ENCODE results near the gene MAPRE2.

The MAPRE2 gene

DNA sequence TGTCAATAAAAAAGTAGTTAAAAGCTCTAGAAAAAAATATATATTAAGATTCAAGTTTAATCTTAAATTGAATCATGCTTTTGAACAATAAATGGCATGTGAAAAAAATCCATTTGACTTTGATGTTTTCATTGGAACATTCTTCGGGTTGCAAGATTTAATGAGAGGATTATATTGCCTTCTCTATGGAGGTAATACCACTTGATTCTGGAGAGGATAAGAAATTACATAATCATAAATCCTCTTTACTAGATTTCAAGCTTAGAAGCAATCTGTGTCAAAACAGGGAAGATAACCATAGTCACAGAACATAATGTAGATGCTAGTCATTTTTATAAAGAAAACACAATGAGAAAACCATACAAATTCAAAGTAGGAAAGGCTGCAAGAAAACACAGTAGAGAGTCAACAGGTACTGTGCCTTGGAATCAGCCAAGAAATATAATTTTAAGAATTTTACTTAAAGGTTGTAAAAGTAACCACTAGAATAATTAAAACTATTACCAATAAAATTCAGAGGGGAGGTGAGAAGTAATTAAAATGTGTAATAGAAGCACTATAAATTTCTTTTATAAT lies 18.7 kb upstream of the MAPRE2 start:
- no peak overlapping the region for H2AFZ ChIP-seq (ENCODE audit: low read depth)
- TF ChIP-seq, protein P1, sequence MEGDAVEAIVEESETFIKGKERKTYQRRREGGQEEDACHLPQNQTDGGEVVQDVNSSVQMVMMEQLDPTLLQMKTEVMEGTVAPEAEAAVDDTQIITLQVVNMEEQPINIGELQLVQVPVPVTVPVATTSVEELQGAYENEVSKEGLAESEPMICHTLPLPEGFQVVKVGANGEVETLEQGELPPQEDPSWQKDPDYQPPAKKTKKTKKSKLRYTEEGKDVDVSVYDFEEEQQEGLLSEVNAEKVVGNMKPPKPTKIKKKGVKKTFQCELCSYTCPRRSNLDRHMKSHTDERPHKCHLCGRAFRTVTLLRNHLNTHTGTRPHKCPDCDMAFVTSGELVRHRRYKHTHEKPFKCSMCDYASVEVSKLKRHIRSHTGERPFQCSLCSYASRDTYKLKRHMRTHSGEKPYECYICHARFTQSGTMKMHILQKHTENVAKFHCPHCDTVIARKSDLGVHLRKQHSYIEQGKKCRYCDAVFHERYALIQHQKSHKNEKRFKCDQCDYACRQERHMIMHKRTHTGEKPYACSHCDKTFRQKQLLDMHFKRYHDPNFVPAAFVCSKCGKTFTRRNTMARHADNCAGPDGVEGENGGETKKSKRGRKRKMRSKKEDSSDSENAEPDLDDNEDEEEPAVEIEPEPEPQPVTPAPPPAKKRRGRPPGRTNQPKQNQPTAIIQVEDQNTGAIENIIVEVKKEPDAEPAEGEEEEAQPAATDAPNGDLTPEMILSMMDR (conservative IDR thresholded peaks at IDR 0.05; ENCODE audit: low read depth, low read length): no peak
- no peak overlapping the region for H3K4me2 ChIP-seq
- no peaks in the 10 kb centered on the region for H4K20me1 ChIP-seq (ENCODE audit: insufficient read depth)
- H3K36me3 ChIP-seq (ENCODE audit: insufficient read depth): no peaks in the 10 kb centered on the region; the same call in 1 of the 2 replicates
- no peak overlapping the region for H3K4me3 ChIP-seq (IDR thresholded peaks at IDR 0.05; ENCODE audit: insufficient read depth, low read depth, low read length)
- no peaks in the 10 kb centered on the region for H3K4me1 ChIP-seq (ENCODE audit: low read depth, poor library complexity, severe bottlenecking)
- H3K9ac ChIP-seq: no peak overlapping the region
- no peaks in the 10 kb centered on the region for H3K27me3 ChIP-seq (ENCODE audit: insufficient read depth, low read depth)
- H3K79me2 ChIP-seq (ENCODE audit: insufficient read depth, low read depth): no peaks in the 10 kb centered on the region
- H3K27ac ChIP-seq: no peak overlapping the region

DNA sequence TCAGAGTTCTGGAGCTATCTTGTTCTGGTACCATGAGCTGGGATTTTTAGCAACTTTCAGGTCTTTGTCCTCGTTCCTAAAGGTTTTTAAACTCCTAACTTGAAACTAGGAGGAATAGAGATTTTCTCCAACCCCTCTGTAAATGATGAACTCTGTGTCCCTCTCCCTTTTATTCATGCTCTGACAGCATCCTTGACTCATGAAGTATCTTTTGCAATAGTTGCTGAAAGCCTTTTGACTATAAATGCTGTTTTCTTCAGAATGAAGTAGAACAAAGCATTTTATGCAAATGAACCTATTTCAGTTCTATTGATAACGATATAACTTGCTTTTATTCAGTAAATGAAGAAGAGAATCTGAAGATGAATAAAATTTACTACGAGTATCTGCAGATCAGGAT lies 17.0 kb upstream of the MAPRE2 start:
- H3K9ac ChIP-seq: no peak overlapping the region
- H3K4me1 ChIP-seq (ENCODE audit: low read depth, poor library complexity, severe bottlenecking): peaks cover 2% of the 10 kb centered on the region
- H3K27ac ChIP-seq: no peak overlapping the region
- no peak overlapping the region for H2AFZ ChIP-seq (ENCODE audit: low read depth)
- TF ChIP-seq, protein P1 (conservative IDR thresholded peaks at IDR 0.05; ENCODE audit: low read depth, low read length): no peak
- no peaks in the 10 kb centered on the region for H3K79me2 ChIP-seq (ENCODE audit: insufficient read depth, low read depth)
- no peaks in the 10 kb centered on the region for H3K27me3 ChIP-seq (ENCODE audit: insufficient read depth, low read depth)
- no peak overlapping the region for H3K4me3 ChIP-seq (IDR thresholded peaks at IDR 0.05; ENCODE audit: insufficient read depth, low read depth, low read length)
- no peaks in the 10 kb centered on the region; the same call in 1 of the 2 replicates for H3K36me3 ChIP-seq (ENCODE audit: insufficient read depth)
- no peaks in the 10 kb centered on the region for H4K20me1 ChIP-seq (ENCODE audit: insufficient read depth)
- H3K4me2 ChIP-seq: no peak overlapping the region

DNA sequence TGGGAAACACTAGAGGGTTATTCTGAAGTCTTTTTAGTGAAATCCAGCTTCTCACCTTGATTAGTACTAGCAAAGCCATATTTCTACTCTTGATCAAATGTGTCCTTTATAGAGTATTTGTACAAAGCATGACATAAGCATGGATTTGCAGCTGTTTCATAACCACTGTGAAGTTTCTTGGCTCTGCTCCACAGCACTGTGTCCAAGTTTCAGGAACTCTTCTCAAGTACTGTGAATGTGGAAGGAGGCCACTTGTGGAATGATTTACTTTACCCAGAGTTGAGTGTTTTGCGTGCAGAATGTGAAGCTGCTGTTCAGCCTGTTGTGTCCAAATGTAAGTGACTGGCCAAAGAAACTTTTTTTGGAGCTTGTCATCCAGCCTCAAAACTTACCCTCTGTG lies 16.2 kb upstream of the MAPRE2 start:
- Histone ChIP-seq H3K27ac (no peak overlapping the region), H3K9ac (no peak overlapping the region), H3K4me1 (ENCODE audit: low read depth, poor library complexity, severe bottlenecking) (peaks cover 10% of the 10 kb centered on the region), H3K4me2 (no peak overlapping the region), H3K36me3 (ENCODE audit: insufficient read depth) (no peaks in the 10 kb centered on the region; the same call in 1 of the 2 replicates), H4K20me1 (ENCODE audit: insufficient read depth) (no peaks in the 10 kb centered on the region), H3K79me2 (ENCODE audit: insufficient read depth, low read depth) (no peaks in the 10 kb centered on the region), H3K27me3 (ENCODE audit: insufficient read depth, low read depth) (no peaks in the 10 kb centered on the region), H2AFZ (ENCODE audit: low read depth) (no peak overlapping the region), H3K4me3 (IDR thresholded peaks at IDR 0.05; ENCODE audit: insufficient read depth, low read depth, low read length) (no peak overlapping the region)
- TF ChIP-seq, protein P1 (conservative IDR thresholded peaks at IDR 0.05; ENCODE audit: low read depth, low read length): no peak

DNA sequence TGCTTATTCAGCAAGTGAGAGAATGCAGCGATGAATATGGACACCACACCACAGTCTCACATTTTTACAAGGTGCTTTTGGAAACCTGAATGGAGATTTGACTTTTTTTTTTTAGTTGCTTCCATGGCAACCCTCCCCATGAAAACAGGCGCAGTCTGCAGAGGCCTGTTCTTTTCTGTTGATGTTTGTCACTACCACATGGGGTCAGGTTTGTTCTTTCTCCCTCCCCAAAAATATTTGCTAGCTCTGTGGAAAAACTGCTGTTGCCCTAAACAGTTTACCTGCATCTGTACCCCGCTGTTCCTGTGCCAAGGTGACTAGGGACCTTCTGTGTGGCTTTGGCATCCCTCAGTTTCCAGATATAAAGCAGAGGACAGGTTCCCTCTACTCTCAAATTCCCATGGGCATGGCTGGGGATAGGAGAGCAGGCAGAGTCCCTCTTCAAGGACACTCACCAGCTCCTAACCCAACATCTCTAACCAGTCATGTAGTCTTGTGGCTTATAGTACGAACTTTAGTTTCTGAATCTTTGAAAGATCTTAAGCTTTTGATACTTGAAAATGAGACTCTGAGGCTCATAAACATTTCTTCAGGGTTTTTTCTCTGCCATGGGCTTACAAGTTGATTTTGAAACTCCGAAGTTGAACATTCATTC lies 14.7 kb upstream of the MAPRE2 start:
- Histone ChIP-seq H3K79me2 (ENCODE audit: insufficient read depth, low read depth) (no peaks in the 10 kb centered on the region), H3K4me2 (no peak overlapping the region), H4K20me1 (ENCODE audit: insufficient read depth) (no peaks in the 10 kb centered on the region), H3K27me3 (ENCODE audit: insufficient read depth, low read depth) (no peaks in the 10 kb centered on the region), H3K4me3 (IDR thresholded peaks at IDR 0.05; ENCODE audit: insufficient read depth, low read depth, low read length) (no peak overlapping the region), H3K9ac (no peak overlapping the region), H2AFZ (ENCODE audit: low read depth) (no peak overlapping the region), H3K36me3 (ENCODE audit: insufficient read depth) (no peaks in the 10 kb centered on the region; the same call in 1 of the 2 replicates), H3K4me1 (ENCODE audit: low read depth, poor library complexity, severe bottlenecking) (peaks cover 18% of the 10 kb centered on the region), H3K27ac (no peak overlapping the region)
- TF ChIP-seq, protein P1 (conservative IDR thresholded peaks at IDR 0.05; ENCODE audit: low read depth, low read length): no peak
